GM19467 (cell line): ENCODE data around the gene SRRD.

Experiments used
- ATAC-seq: cut with Tn5 transposase; IDR thresholded peaks from one replicate; pipeline ENCODE4 v1.9.1; 2021; ENCODE audit warnings: mild to moderate bottlenecking, moderate library complexity; ENCODE audit not compliant: unreplicated experiment

Gene SRRD

GRCh38 chr22:26481694-26482093, 2.0 kb upstream of the SRRD start:
- no peak for ATAC-seq

- ATAC-seq = no peak
These were observed 1.5 kb upstream of the SRRD start for GRCh38 chr22:26482161-26482560.

- ATAC-seq = no peak
These were observed 636 bp upstream of the SRRD start for GRCh38 chr22:26483043-26483438.

- no peak for ATAC-seq
These were observed 656 bp downstream of the SRRD start for GRCh38 chr22:26484360-26484706.

- no peak for ATAC-seq
These were observed 1.3 kb downstream of the SRRD start for GRCh38 chr22:26485013-26485412.

GRCh38 chr22:26485806-26486390, 2.2 kb downstream of the SRRD start:
- no peak for ATAC-seq

- ATAC-seq = no peak
These were observed 2.7 kb downstream of the SRRD start for GRCh38 chr22:26486394-26486793.

- ATAC-seq = no peak
These were observed 4.3 kb downstream of the SRRD start for GRCh38 chr22:26487996-26488395.

- ATAC-seq = no peak
These were observed 5.9 kb downstream of the SRRD start for GRCh38 chr22:26489447-26490036.

GRCh38 chr22:26492220-26492619, 8.5 kb downstream of the SRRD start:
- ATAC-seq = no peak

GRCh38 chr22:26494506-26494905, 10.8 kb downstream of the SRRD start:
- ATAC-seq = no peak

GRCh38 chr22:26496456-26496855, 12.8 kb downstream of the SRRD start:
- ATAC-seq = no peak

- no peak for ATAC-seq
These were observed 15.6 kb downstream of the SRRD start for GRCh38 chr22:26499188-26499703.

GRCh38 chr22:26501996-26502395, 18.3 kb downstream of the SRRD start:
- no peak for ATAC-seq

- no peak for ATAC-seq
These were observed 19.2 kb downstream of the SRRD start for GRCh38 chr22:26502688-26503561.

- ATAC-seq = no peak
These were observed 20.1 kb downstream of the SRRD start for GRCh38 chr22:26503758-26504157.

- ATAC-seq = no peak
These were observed 24.5 kb downstream of the SRRD start for GRCh38 chr22:26508148-26508547.

GRCh38 chr22:26512149-26512793, 28.6 kb downstream of the SRRD start, which contains the start of gene TFIP11:
TFIP11 (minus strand) TSS chr22:26512473; CDS start chr22:26510272, 2,201 bp downstream.
- peak; percentile 85 for ATAC-seq

- no peak for ATAC-seq
These were observed 30.2 kb downstream of the SRRD start for GRCh38 chr22:26513838-26514237.

- no peak for ATAC-seq
These were observed 30.9 kb downstream of the SRRD start for GRCh38 chr22:26514419-26515161.

GRCh38 chr22:26515931-26516330, 32.3 kb downstream of the SRRD start:
- no peak for ATAC-seq
